CD4-positive, alpha-beta T cell (primary cell): ENCODE data around the gene DBH. TPM values are rescaled to one million over a fixed set of nuclear protein-coding genes. Genes with fewer than 3 reads are reported as not detected.

Experiments
- ATAC-seq: fragments of 200-7000 bp; cut with Tn5 transposase; one replicate; pipeline ENCODE4 v1.10.0; 2022; ENCODE audit warnings: mild to moderate bottlenecking; ENCODE audit not compliant: poor library complexity
- CTCF ChIA-PET: fragments of 350-600 bp; sonication (Branson Sonifier 250); formaldehyde crosslinking; loops from one replicate; lab custom pipeline; 2021; ENCODE audit warnings: antibody characterized with exemption, inconsistent platforms; lab: Charles Lee
- POLR2A ChIA-PET: fragments of 350-600 bp; sonication (Branson Sonifier 250); formaldehyde crosslinking; loops from one replicate; lab custom pipeline; 2021; ENCODE audit warnings: antibody characterized with exemption, inconsistent platforms; lab: Charles Lee
- DNase-seq, 14 experiments: peaks; one replicate each; pipeline ENCODE4 v3.0.0-alpha.2; 2013 to 2020; ENCODE audit warnings: mixed read lengths in 2 of 14
- H3K27ac ChIP-seq, 2 donors: one replicate each; pipeline versions ENCODE4 v1.5.1 to v1.7.0; 2013; ENCODE audit warnings: low read length in 2 of 2, low read depth in 1 of 2, mild to moderate bottlenecking in 1 of 2
- H3K27me3 ChIP-seq, 2 experiments: 1 replicate in 1 of 2; 2 replicates in 1 of 2; pipeline versions ENCODE4 v1.6.1 to v1.7.0; 2013; ENCODE audit warnings: low read length in 2 of 2, control low read depth in 1 of 2, mild to moderate bottlenecking in 1 of 2, moderate library complexity in 1 of 2; ENCODE audit not compliant: insufficient read depth in 2 of 2, control insufficient read depth in 1 of 2
- H3K36me3 ChIP-seq: one replicate; pipeline ENCODE4 v1.6.1; 2013; ENCODE audit warnings: low read length, control low read depth; ENCODE audit not compliant: insufficient read depth
- H3K4me1 ChIP-seq: one replicate; pipeline ENCODE4 v1.6.1; 2013; ENCODE audit warnings: low read length, control low read depth; ENCODE audit not compliant: insufficient read depth
- H3K4me3 ChIP-seq: one replicate; pipeline ENCODE4 v1.5.1; 2013; ENCODE audit warnings: mild to moderate bottlenecking, low read length, moderate library complexity
- H3K9me3 ChIP-seq, 2 experiments: 1 replicate in 1 of 2; 2 replicates in 1 of 2; pipeline versions ENCODE4 v1.6.1 to v1.7.0; 2013; ENCODE audit warnings: low read length in 2 of 2, mild to moderate bottlenecking in 2 of 2, control low read depth in 1 of 2, moderate library complexity in 1 of 2; ENCODE audit not compliant: control insufficient read depth in 1 of 2, insufficient read depth in 1 of 2
- H3K27ac Mint-ChIP-seq: one replicate; pipeline ENCODE4 v1.8.0; 2020; ENCODE audit warnings: mixed read lengths
- H3K27me3 Mint-ChIP-seq: one replicate; pipeline ENCODE4 v1.8.0; 2021; ENCODE audit warnings: mixed read lengths
- H3K36me3 Mint-ChIP-seq: one replicate; pipeline ENCODE4 v1.8.0; 2021; ENCODE audit warnings: low read depth, mixed read lengths
- H3K4me1 Mint-ChIP-seq: one replicate; pipeline ENCODE4 v1.8.0; 2021; ENCODE audit warnings: low read depth, mixed read lengths
- H3K4me3 Mint-ChIP-seq: one replicate; pipeline ENCODE4 v1.8.0; 2020; ENCODE audit warnings: mild to moderate bottlenecking, mixed read lengths
- H3K9me3 Mint-ChIP-seq: one replicate; pipeline ENCODE4 v1.8.0; 2020; ENCODE audit warnings: mixed read lengths
- intact Hi-C, 2 experiments: fragments of 100-400 bp; cut with DNase I in 1 of 2; cut with micrococcal nuclease in 1 of 2; formaldehyde crosslinking; loops; one replicate each; pipeline versions ENCODE4 v1.15.1 to v1.9.0; 2023 to 2025; cut with DNase I, micrococcal nuclease
- total RNA-seq, 174 experiments: library from RNA in 2 of 174; stranded (reverse) in 2 of 174; gene quantifications; one replicate each; pipeline ENCODE4 v1.2.3 and lab custom pipeline; 2021 to 2026
- TF ChIP-seq, protein P1 (sequence below): fragments of 200-600 bp; IDR thresholded peaks from one replicate; pipeline ENCODE4 v1.8.0; 2022; ENCODE audit warnings: antibody characterized with exemption, mild to moderate bottlenecking

The DBH gene
- total RNA-seq, 2 experiments from 2014 or later, result 1.7 to 1.8 TPM

DNA sequence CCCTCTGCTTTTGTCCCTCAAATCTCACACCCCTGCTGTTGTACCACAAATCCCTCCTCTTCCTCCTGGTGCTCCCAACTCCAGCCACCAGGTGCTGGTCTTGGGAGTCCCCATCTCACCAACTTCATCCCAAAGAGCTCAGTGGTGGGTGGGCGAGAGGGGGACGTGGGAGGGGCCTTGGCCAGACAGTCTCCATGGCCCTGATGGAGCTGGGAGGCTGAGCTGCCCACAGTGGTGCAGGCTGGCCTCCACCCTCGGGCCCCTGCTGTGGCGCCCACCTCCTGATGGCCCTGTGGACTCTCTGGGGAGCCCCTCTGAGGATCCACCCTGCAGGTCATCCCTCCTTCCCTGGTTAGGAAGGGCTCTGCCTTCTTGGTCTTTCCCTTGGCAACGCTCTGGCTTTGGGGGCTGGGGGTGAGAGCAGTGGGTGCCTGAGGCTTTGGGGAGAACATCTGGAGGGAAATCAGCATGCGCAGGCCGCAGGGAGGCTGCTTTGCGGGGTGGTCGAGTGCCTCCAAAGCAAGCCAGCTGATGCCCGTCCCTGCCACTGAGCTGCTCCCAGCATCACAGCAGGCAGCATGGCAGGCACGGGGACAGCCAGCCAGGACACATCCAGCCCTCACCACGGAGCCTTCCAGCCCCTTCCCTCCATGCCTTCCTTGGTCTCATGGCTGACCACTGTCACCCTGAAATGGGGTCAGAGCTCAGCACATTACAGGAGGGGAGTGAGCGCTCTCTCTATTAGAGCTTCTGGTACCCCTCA, 19.3 kb upstream of the DBH start:
- Histone ChIP-seq H3K9me3 (no peaks in the 10 kb centered on the region), H3K4me3 (no peak overlapping the region), H3K27me3 (no peaks in the 10 kb centered on the region), H3K4me1 (peaks cover 23% of the 10 kb centered on the region), H3K27ac (no peak overlapping the region), H3K36me3 (no peaks in the 10 kb centered on the region)
- ATAC-seq (no peak), DNase-seq (no peak)
- Mint-ChIP-seq H3K9me3 (no peaks in the 10 kb centered on the region), H3K27ac (no peak overlapping the region), H3K4me1 (peaks cover 38% of the 10 kb centered on the region), H3K36me3 (no peaks in the 10 kb centered on the region), H3K4me3 (no peak overlapping the region), H3K27me3 (peaks cover 11% of the 10 kb centered on the region)
- TF ChIP-seq, protein P1, sequence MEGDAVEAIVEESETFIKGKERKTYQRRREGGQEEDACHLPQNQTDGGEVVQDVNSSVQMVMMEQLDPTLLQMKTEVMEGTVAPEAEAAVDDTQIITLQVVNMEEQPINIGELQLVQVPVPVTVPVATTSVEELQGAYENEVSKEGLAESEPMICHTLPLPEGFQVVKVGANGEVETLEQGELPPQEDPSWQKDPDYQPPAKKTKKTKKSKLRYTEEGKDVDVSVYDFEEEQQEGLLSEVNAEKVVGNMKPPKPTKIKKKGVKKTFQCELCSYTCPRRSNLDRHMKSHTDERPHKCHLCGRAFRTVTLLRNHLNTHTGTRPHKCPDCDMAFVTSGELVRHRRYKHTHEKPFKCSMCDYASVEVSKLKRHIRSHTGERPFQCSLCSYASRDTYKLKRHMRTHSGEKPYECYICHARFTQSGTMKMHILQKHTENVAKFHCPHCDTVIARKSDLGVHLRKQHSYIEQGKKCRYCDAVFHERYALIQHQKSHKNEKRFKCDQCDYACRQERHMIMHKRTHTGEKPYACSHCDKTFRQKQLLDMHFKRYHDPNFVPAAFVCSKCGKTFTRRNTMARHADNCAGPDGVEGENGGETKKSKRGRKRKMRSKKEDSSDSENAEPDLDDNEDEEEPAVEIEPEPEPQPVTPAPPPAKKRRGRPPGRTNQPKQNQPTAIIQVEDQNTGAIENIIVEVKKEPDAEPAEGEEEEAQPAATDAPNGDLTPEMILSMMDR, result no peak
- ChIA-PET POLR2A (no interaction called here), CTCF (no interaction called here)
- intact Hi-C loops, result no loop called here

DNA sequence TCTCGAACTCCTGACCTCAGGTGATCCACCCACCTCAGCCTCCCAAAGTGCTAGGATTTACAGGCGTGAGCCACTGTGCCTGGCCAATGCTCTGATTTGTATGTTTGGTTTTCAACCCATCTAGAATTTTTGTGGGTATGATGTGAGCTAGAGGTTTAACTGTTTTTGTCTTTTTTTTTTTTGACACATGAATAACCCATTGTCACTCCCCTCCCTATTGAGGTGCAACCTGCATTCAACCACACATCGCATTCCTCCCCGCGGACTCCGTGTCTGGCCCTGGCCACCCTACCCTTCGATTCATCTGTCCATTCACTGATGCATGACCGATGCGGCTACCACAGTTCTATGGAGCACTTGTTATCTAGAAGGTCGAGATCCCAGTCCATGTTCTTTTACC, 17.4 kb upstream of the DBH start:
- DNase-seq, result no peak
- no peak for ATAC-seq
- Mint-ChIP-seq H3K27me3 (peaks cover 5% of the 10 kb centered on the region), H3K9me3 (no peaks in the 10 kb centered on the region), H3K27ac (no peak overlapping the region), H3K4me1 (peaks cover 56% of the 10 kb centered on the region), H3K36me3 (no peaks in the 10 kb centered on the region), H3K4me3 (no peak overlapping the region)
- no peak overlapping the region for H3K27ac ChIP-seq
- CTCF ChIA-PET, result interaction anchor here (2.1 kb wide), 1 partner anchor 124 kb away, joined by 8 read pairs; no protein-coding TSS in a partner anchor
- no peaks in the 10 kb centered on the region for H3K36me3 ChIP-seq
- peaks cover 32% of the 10 kb centered on the region for H3K4me1 ChIP-seq
- H3K9me3 ChIP-seq, result no peaks in the 10 kb centered on the region
- POLR2A ChIA-PET, result no interaction called here
- TF ChIP-seq, protein P1, result no peak
- H3K4me3 ChIP-seq, result no peak overlapping the region
- no peaks in the 10 kb centered on the region for H3K27me3 ChIP-seq
- intact Hi-C loops, result no loop called here

DNA sequence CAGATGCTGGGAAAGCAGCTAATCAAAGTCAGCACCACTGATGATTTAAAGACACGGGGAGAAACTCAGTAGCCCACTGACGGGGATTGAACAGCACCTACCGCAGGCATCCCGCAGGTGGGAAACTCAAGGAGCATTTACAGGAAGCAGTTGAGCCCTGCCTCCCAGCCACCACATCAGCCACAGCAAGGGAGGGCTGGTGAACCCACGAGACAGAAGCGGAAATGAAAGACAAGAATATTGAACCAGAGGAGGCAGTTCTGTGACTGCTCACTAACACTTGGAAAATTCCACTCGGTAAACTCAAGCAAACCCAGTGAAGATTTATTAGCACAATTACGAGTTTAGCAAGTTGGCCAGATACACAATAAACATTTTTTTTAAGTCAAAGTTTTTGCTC, 16.4 kb upstream of the DBH start:
- CTCF ChIA-PET, result interaction anchor here (2.1 kb wide), 1 partner anchor 123 kb away, joined by 8 read pairs; no protein-coding TSS in a partner anchor
- Mint-ChIP-seq H3K27me3 (peaks cover 5% of the 10 kb centered on the region), H3K27ac (peak overlapping the region; percentile 34), H3K4me1 (peaks cover 56% of the 10 kb centered on the region), H3K36me3 (no peaks in the 10 kb centered on the region), H3K4me3 (peak overlapping the region; percentile 23), H3K9me3 (no peaks in the 10 kb centered on the region)
- Histone ChIP-seq H3K9me3 (no peaks in the 10 kb centered on the region), H3K27me3 (no peaks in the 10 kb centered on the region), H3K4me3 (no peak overlapping the region), H3K36me3 (no peaks in the 10 kb centered on the region), H3K4me1 (peaks cover 32% of the 10 kb centered on the region), H3K27ac (no peak overlapping the region)
- ATAC-seq (peak; percentile 94), DNase-seq (peak; percentile 29 to 81 (median 58))
- TF ChIP-seq, protein P1, result no peak
- intact Hi-C loops, result no loop called here
- POLR2A ChIA-PET, result no interaction called here
